ENCODE data around the gene PIGB.
"Not testable (repeated sequence)": the region's sequence is repeated elsewhere in the genome, so short reads cannot be mapped to it uniquely, and the experiment has no call there.

The PIGB gene

DNA sequence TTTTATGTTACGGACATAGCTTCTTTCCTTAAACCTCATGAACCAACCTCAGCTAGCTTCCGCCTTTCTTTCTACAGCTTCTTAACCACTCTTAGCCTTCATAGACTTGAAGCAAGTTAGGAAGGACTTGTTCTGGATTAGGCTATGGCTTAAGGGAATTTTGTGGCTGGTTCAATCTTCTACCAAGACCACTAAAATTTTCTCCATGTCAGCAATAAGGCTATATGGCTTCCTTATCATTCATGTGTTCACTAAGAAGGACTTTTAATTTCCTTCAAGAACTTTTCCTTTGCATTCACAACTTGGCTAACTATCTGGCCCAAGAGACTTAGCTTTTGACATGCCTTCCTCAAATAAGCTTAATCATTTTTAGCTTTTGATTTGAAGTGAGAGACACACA is 64.7 kb downstream of the PIGB start:
- DNase-seq, result no peak

DNA sequence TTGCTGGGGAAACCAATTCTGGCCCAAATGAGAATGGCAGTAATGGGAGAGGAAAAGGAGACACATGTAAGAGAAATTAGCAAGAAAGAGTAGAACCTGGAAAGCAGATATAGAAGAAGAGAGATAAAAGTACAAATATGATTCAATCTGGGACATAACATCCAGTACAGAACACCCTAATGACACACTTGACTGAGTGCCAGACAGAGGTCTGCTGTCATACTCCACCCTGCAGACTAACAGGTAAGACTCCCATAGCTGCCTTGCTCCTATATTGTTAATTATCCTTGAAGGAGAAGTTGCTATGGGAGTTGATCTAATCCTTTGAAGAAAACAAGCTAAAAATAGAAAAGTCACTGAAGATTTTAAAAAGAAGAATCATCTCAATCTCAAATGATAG is 68.0 kb downstream of the PIGB start:
- DNase-seq, result no peak

- DNase-seq, result no peak
Observed at GRCh38 chr15:55389264-55389607, 70.2 kb downstream of the PIGB start.

DNA sequence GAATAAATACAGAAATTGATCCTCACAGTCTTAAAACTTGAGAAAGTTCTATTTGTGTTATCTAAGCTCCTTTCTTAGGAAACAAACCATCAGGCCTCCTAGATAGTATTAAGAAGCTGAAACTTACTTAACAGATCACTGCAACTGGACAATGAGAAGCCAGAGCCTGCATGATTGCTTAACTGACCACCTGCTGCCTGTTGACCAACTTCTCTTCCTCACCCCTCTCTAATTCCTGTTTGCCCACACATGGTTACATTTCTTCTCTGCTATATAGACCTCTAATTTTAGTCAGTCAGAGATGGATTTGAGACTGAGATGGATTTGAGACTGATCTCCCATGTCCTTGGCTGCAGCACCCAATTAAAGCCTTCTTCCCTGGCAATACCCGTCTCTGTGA is 75.7 kb downstream of the PIGB start:
- DNase-seq, result no peak

- no peak for DNase-seq
Observed at GRCh38 chr15:55398243-55398642, 79.2 kb downstream of the PIGB start.

DNA sequence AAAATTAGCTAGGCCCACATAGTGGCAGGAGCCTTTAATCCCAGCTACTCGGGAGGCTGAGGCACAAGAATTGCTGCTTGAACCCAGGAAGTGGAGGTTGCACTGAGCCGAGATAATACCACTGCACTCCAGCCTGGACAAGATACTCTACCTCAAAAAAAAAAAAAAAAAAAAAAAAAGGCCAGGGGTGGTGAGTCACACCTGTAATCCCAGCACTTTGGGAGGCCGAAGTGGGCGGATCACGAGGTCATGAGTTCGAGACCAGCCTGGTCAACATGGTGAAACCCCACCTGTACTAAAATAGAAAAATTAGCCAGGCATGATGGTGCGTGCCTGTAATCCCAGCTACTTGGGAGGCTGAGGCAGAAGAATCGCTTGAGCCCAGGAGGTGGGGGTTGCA is 81.0 kb downstream of the PIGB start:
- DNase-seq, result not testable (repeated sequence)

GRCh38 chr15:55401786-55402246 is 82.8 kb downstream of the PIGB start:
- no peak for DNase-seq

GRCh38 chr15:55402707-55403106 is 83.7 kb downstream of the PIGB start:
- DNase-seq, result no peak

DNA sequence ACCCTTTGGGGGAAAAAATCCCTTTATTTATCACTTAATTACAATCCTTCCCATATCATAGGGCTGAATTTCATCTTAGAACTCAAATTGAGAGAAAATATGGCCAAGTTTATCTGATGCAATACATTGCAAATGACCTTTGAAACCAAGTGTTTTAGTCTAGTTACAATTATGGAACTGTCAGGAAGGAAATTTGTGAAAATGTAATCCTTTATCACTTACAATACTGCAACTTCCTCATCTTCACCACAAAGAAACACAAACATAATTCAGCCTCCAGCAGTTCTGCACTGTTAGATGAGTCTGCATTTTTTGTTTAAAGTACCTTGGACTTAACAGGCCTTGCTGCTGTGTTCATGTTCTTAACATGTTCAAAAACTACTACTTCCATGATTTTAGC is 84.5 kb downstream of the PIGB start:
- DNase-seq, result no peak

Data from activated CD4-positive, alpha-beta T cell treated with anti-CD3 and anti-CD28 coated beads for 48 hours (primary cell).